Measurements from ENCODE around the gene WDFY1. TPM values are rescaled to one million over a fixed set of nuclear protein-coding genes. Genes with fewer than 3 reads are reported as not detected.

Gene WDFY1
- total and polyA plus RNA-seq, 2 donors (not counting 3 experiments of a cell fraction or from before 2014, with no cell fraction given), result 54.7 to 68.7 TPM

GRCh38 chr2:223900066-223900465 lies 45.1 kb downstream of the WDFY1 start:
- dilution Hi-C loops (cut with MboI; ENCODE audit: extremely low pct_ligation_motif_present, low sequenced_read_pairs) (no loop called here), intact Hi-C loops (cut with micrococcal nuclease) (no loop called here)
- H2AFZ ChIP-seq (ENCODE audit: low read depth, low read length), result no peak overlapping the region
- DNase-seq (ENCODE audit: low read depth, low spot score), result no peak
- no peaks in the 10 kb centered on the region for H3K9me3 ChIP-seq (replicated peaks; ENCODE audit: control insufficient read depth, insufficient read depth, low read length)
- CTCF ChIA-PET, result interaction anchor here (1.3 to 1.4 kb wide), 2 partner anchors 13 to 70 kb away, joined by 3 read pairs; no protein-coding TSS in a partner anchor
- H3K79me2 ChIP-seq (ENCODE audit: control insufficient read depth, insufficient read depth, low read length), result peaks cover 3% of the 10 kb centered on the region
- H3K4me3 ChIP-seq (replicated peaks in 1 of 3; ENCODE audit: insufficient read depth in 1 of 3, low read depth in 1 of 3, low read length in 3 of 3), result no peak overlapping the region
- H3K4me1 ChIP-seq (ENCODE audit: control insufficient read depth, extremely low read depth, insufficient read depth, low read length), result no peaks in the 10 kb centered on the region
- no peak overlapping the region for H3K4me2 ChIP-seq (ENCODE audit: insufficient read depth, low read length)
- no peak overlapping the region for H3K9ac ChIP-seq (replicated peaks; ENCODE audit: extremely low read depth, insufficient read depth, low read length)
- H3K27me3 ChIP-seq (ENCODE audit: control insufficient read depth in 2 of 2, insufficient read depth in 2 of 2, low read length in 2 of 2), result no peaks in the 10 kb centered on the region
- no TSS peak for BruUV-seq (replicated peaks)
- POLR2A ChIA-PET, result no interaction called here
- TF ChIP-seq, protein P1, sequence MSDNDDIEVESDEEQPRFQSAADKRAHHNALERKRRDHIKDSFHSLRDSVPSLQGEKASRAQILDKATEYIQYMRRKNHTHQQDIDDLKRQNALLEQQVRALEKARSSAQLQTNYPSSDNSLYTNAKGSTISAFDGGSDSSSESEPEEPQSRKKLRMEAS (IDR thresholded peaks at IDR 0.05; ENCODE audit: insufficient read depth, insufficient read length), result no peak
- no peak for TF ChIP-seq POLR2AphosphoS5 (IDR thresholded peaks at IDR 0.05; ENCODE audit: insufficient read depth, low read depth, low read length)
- TF ChIP-seq FOS (IDR thresholded peaks at IDR 0.05; ENCODE audit: borderline replicate concordance, insufficient read depth, low read length), result no peak
- no peak for TF ChIP-seq GATA2 (IDR thresholded peaks at IDR 0.05; ENCODE audit: insufficient read depth, insufficient read length, low read depth, low read length)
- no peak for TF ChIP-seq MYC (IDR thresholded peaks at IDR 0.05; ENCODE audit: low read depth, low read length)
- TF ChIP-seq EZH2 (IDR thresholded peaks at IDR 0.05; ENCODE audit: borderline replicate concordance, low read depth, low read length, severe bottlenecking), result no peak
- no peak for TF ChIP-seq JUN (IDR thresholded peaks at IDR 0.05; ENCODE audit: borderline replicate concordance, insufficient read depth, insufficient read length, low read depth)
- TF ChIP-seq POLR2A (IDR thresholded peaks at IDR 0.05; ENCODE audit: low read depth, low read length), result no peak
- TF ChIP-seq CTCF (IDR thresholded peaks at IDR 0.05; ENCODE audit: extremely low read depth in 1 of 2, insufficient read depth in 1 of 2, low read depth in 1 of 2, low read length in 2 of 2), result no peak
- no peaks in the 10 kb centered on the region for H4K20me1 ChIP-seq (replicated peaks; ENCODE audit: control insufficient read depth, extremely low read depth, insufficient read depth, low read length)
- no peak for FAIRE-seq
- no peak overlapping the region for H3K27ac ChIP-seq (ENCODE audit: insufficient read depth, low read depth, low read length)
- H3K9me1 ChIP-seq (replicated peaks; ENCODE audit: control insufficient read depth, extremely low read depth, insufficient read depth, low read length), result no peaks in the 10 kb centered on the region
- H3K36me3 ChIP-seq (ENCODE audit: control insufficient read depth in 2 of 2, extremely low read depth in 1 of 2, insufficient read depth in 2 of 2, low read length in 2 of 2), result peaks cover 6 to 23% of the 10 kb centered on the region in 2 experiments

Measured in endothelial cell of umbilical vein (primary cell).